GM12878 (cell line): ENCODE data around the gene MGAT4C. TPM values are rescaled to one million over a fixed set of nuclear protein-coding genes. Genes with fewer than 3 reads are reported as not detected.

Experiments used
- ATAC-seq: fragments of 200-7000 bp; cut with Tn5 transposase; 3 replicates; pipeline ENCODE4 v1.9.1; 2020; ENCODE audit warnings: mild to moderate bottlenecking, moderate library complexity
- BruUV-seq: library from RNA; stranded (reverse); fragments of 400-500 nt; replicated peaks from 2 replicates; lab custom pipeline; 2021; lab: Mats Ljungman, UMichigan
- CTCF ChIA-PET: fragments of 300-600 bp; sonication (Branson Sonifier 250); formaldehyde crosslinking; extraction: SDS; loops from one replicate; lab custom pipeline; 2021; ENCODE audit warnings: inconsistent platforms; lab: Yijun Ruan, JAX
- POLR2A ChIA-PET: fragments of 350-600 bp; formaldehyde crosslinking; extraction: SDS; loops from one replicate; lab custom pipeline; 2021; ENCODE audit warnings: inconsistent platforms; lab: Charles Lee
- RAD21 ChIA-PET: fragments of 300-600 bp; sonication (Branson Sonifier 250); formaldehyde crosslinking; loops from one replicate; lab custom pipeline; 2023; ENCODE audit warnings: antibody characterized with exemption; ENCODE audit not compliant: unreplicated experiment; lab: Charles Lee
- SMC1A ChIA-PET: fragments of 300-600 bp; sonication (Branson Sonifier 250); formaldehyde crosslinking; loops from one replicate; lab custom pipeline; 2023; ENCODE audit not compliant: unreplicated experiment, uncharacterized antibody; lab: Charles Lee
- DNase-seq: peaks from one replicate; pipeline ENCODE4 v3.0.0-alpha.2; 2011; ENCODE audit warnings: low read depth, low spot score
- FAIRE-seq: peaks from 3 replicates; lab custom pipeline; 2011; peaks lifted over from hg19 to GRCh38; lab: Jason Lieb, UNC
- H2AFZ ChIP-seq: 2 replicates; pipeline ENCODE4 v1.6.0; 2011; ENCODE audit warnings: low read depth, low read length, control low read depth; ENCODE audit not compliant: control insufficient read depth
- H3K27ac ChIP-seq: 2 replicates; pipeline ENCODE4 v1.5.1; 2011; ENCODE audit warnings: control low read depth; ENCODE audit not compliant: control insufficient read depth, insufficient read depth
- H3K27me3 ChIP-seq, 2 experiments: replicated peaks in 1 of 2; 2 replicates each; pipeline versions ENCODE4 v1.6.0 to v1.6.1; 2011; ENCODE audit warnings: low read length in 1 of 2; ENCODE audit not compliant: control insufficient read depth in 2 of 2, insufficient read depth in 2 of 2
- H3K36me3 ChIP-seq, 2 experiments: 2 replicates each; pipeline ENCODE4 v1.5.1; 2011; ENCODE audit warnings: low read length in 1 of 2; ENCODE audit not compliant: control insufficient read depth in 2 of 2, insufficient read depth in 2 of 2
- H3K4me1 ChIP-seq: 2 replicates; pipeline ENCODE4 v1.6.1; 2011; ENCODE audit warnings: mild to moderate bottlenecking, low read length, moderate library complexity, mixed read lengths; ENCODE audit not compliant: control insufficient read depth, insufficient read depth
- H3K4me2 ChIP-seq: 2 replicates; pipeline ENCODE4 v1.6.0; 2011; ENCODE audit warnings: control low read depth; ENCODE audit not compliant: control insufficient read depth, insufficient read depth
- H3K4me3 ChIP-seq: fragments of 200-600 bp; sonication (generic); 2 replicates; pipeline ENCODE4 v1.5.1; 2016
- H3K79me2 ChIP-seq: 2 replicates; pipeline ENCODE4 v1.6.0; 2011; ENCODE audit warnings: low read length; ENCODE audit not compliant: control insufficient read depth, insufficient read depth
- H3K9ac ChIP-seq: 2 replicates; pipeline ENCODE4 v1.8.0; 2011; ENCODE audit warnings: low read length, control low read depth, mixed read lengths; ENCODE audit not compliant: control insufficient read depth, insufficient read depth
- H3K9me3 ChIP-seq: replicated peaks from 3 replicates; pipeline ENCODE4 v1.5.1; 2011; ENCODE audit warnings: mild to moderate bottlenecking, low read length; ENCODE audit not compliant: control insufficient read depth, insufficient read depth
- H4K20me1 ChIP-seq: 2 replicates; pipeline ENCODE4 v1.6.0; 2011; ENCODE audit not compliant: control insufficient read depth, insufficient read depth
- ATF7 ChIP-seq: fragments of 450-650 bp; IDR thresholded peaks from 2 replicates; pipeline ENCODE4 v1.6.1; 2016; ENCODE audit warnings: low read depth, mild to moderate bottlenecking
- BACH1 ChIP-seq: fragments of 450-650 bp; IDR thresholded peaks from 2 replicates; pipeline ENCODE4 v1.6.1; 2017; ENCODE audit warnings: mild to moderate bottlenecking, borderline replicate concordance
- CEBPZ ChIP-seq: fragments of 150-350 bp; IDR thresholded peaks from 2 replicates; pipeline ENCODE4 v1.6.1; 2016; ENCODE audit warnings: low read depth, low read length
- DPF2 ChIP-seq: fragments of 450-650 bp; IDR thresholded peaks from 2 replicates; pipeline ENCODE4 v1.6.1; 2017; ENCODE audit warnings: mild to moderate bottlenecking
- E4F1 ChIP-seq: fragments of 450-650 bp; IDR thresholded peaks from 2 replicates; pipeline ENCODE4 v1.6.1; 2018; ENCODE audit warnings: borderline replicate concordance, mild to moderate bottlenecking; ENCODE audit not compliant: partially characterized antibody
- FOXK2 ChIP-seq: fragments of 450-650 bp; IDR thresholded peaks from 2 replicates; pipeline ENCODE4 v1.6.1; 2017; ENCODE audit warnings: mild to moderate bottlenecking, moderate library complexity
- GABPA ChIP-seq: IDR thresholded peaks from 2 replicates; pipeline ENCODE4 v1.6.1; 2014; ENCODE audit warnings: antibody characterized with exemption, low read depth, mild to moderate bottlenecking, inconsistent platforms
- NBN ChIP-seq: fragments of 450-650 bp; IDR thresholded peaks from 2 replicates; pipeline ENCODE4 v1.6.1; 2016
- NR2F1 ChIP-seq: fragments of 450-650 bp; conservative IDR thresholded peaks from 2 replicates; pipeline ENCODE4 v1.6.1; 2017; ENCODE audit warnings: mild to moderate bottlenecking
- PAX8 ChIP-seq: fragments of 450-650 bp; IDR thresholded peaks from 2 replicates; pipeline ENCODE4 v1.6.1; 2017; ENCODE audit warnings: mild to moderate bottlenecking, moderate library complexity
- PKNOX1 ChIP-seq: fragments of 450-650 bp; IDR thresholded peaks from 2 replicates; pipeline ENCODE4 v1.6.1; 2016; ENCODE audit warnings: mild to moderate bottlenecking
- RAD21 ChIP-seq: IDR thresholded peaks from 2 replicates; pipeline ENCODE4 v1.6.1; 2011; ENCODE audit warnings: mild to moderate bottlenecking, low read depth, low read length, moderate library complexity; ENCODE audit not compliant: insufficient read depth
- RBBP5 ChIP-seq: fragments of 200-600 bp; sonication (generic); conservative IDR thresholded peaks from 2 replicates; pipeline ENCODE4 v1.6.1; 2016
- SREBF2 ChIP-seq: IDR thresholded peaks from 2 replicates; pipeline ENCODE4 v1.6.1; 2012; ENCODE audit warnings: mild to moderate bottlenecking, low read length
- TCF12 ChIP-seq: IDR thresholded peaks from 2 replicates; pipeline ENCODE4 v1.6.1; 2011; ENCODE audit warnings: low read depth, mild to moderate bottlenecking, low read length
- WGBS: methylation state at CpG from one replicate; pipeline ENCODE4 v1.1.6; 2016; ENCODE audit warnings: low lambda C conversion rate; ENCODE audit not compliant: insufficient replicate concordance, insufficient coverage; ENCODE audit errors: missing lambda C conversion rate; 5-methylcytosine and 5-hydroxymethylcytosine counted together
- in situ Hi-C: fragments of 300-500 bp; cut with MboI; formaldehyde crosslinking; loops from 9 replicates; pipeline ENCODE4 v1.14.3; 2018; ENCODE audit warnings: mixed read lengths
- intact Hi-C: fragments of 100-400 bp; cut with micrococcal nuclease; formaldehyde crosslinking; loops from one replicate; pipeline ENCODE4 v1.14.2; 2022; ENCODE audit not compliant: unreplicated experiment
- polyA plus RNA-seq, 11 experiments: library from polyadenylated mRNA; depleted of rRNA in 4 of 11; unstranded in 6 of 11; stranded (reverse) in 5 of 11; fragments of >200 nt; fragmentation: Nextera tagmentation in 4 of 11; fragmentation: Illumina TruSeq in 1 of 11; extraction: Ambion mirVana in 4 of 11; extraction: Trizol in 1 of 11; gene quantifications; 1 replicate in 1 of 11; 2 replicates in 10 of 11; pipeline versions ENCODE4 v1.2.1 to v1.2.3, GENCODE V29; 2011 to 2016; ENCODE audit warnings: inconsistent platforms in 2 of 11, missing spikeins in 2 of 11, low read depth in 1 of 11
- total RNA-seq, 4 experiments: library from RNA; depleted of rRNA in 3 of 4; stranded (reverse); fragments of >200 nt in 3 of 4; fragmentation: Illumina TruSeq in 1 of 4; extraction: Trizol in 1 of 4; gene quantifications; 2 replicates each; pipeline versions ENCODE4 v1.2.1 to v1.2.3, GENCODE V29; 2013 to 2021

The MGAT4C gene
- total and polyA plus RNA-seq, 10 of the 15 experiments (the other 5 are each of a cell fraction or from before 2014, with no cell fraction given) = not detected

- TF ChIP-seq CEBPZ (no peak), RAD21 (no peak), PKNOX1 (no peak), TCF12 (no peak), GABPA (no peak), SREBF2 (no peak)
Observed at GRCh38 chr12:86122846-86123468, 133.2 kb downstream of the MGAT4C start (continued).

GRCh38 chr12:86118161-86118560, 138.0 kb downstream of the MGAT4C start:
- in situ Hi-C loops (no loop called here), intact Hi-C loops (no loop called here)
- ChIA-PET SMC1A (no interaction called here), POLR2A (no interaction called here), RAD21 (no interaction called here), CTCF (no interaction called here)
- Histone ChIP-seq H3K4me1 (no peaks in the 10 kb centered on the region), H3K9me3 (no peaks in the 10 kb centered on the region), H3K4me2 (no peak overlapping the region), H3K36me3 (no peaks in the 10 kb centered on the region), H3K27me3 (no peaks in the 10 kb centered on the region), H4K20me1 (no peaks in the 10 kb centered on the region), H3K4me3 (no peak overlapping the region), H2AFZ (no peak overlapping the region), H3K79me2 (no peaks in the 10 kb centered on the region), H3K9ac (no peak overlapping the region), H3K27ac (no peak overlapping the region)
- TF ChIP-seq FOXK2 (no peak), DPF2 (no peak), NR2F1 (no peak), BACH1 (no peak), ATF7 (no peak), RBBP5 (no peak), E4F1 (no peak), PAX8 (no peak), NBN (no peak)
- 0% methylated on average over 2 of the region's 2 CpGs for WGBS
- no TSS peak for BruUV-seq
- no peak for ATAC-seq
- no peak for DNase-seq
- no peak for FAIRE-seq
